ENCODE data around the gene RASIP1. TPM values are rescaled to one million over a fixed set of nuclear protein-coding genes. Genes with fewer than 3 reads are reported as not detected.
"Not testable (repeated sequence)": the region's sequence is repeated elsewhere in the genome, so short reads cannot be mapped to it uniquely, and the experiment has no call there.

RASIP1 gene
- total RNA-seq, 2 experiments from 2014 or later = 0.31 to 0.50 TPM

DNA sequence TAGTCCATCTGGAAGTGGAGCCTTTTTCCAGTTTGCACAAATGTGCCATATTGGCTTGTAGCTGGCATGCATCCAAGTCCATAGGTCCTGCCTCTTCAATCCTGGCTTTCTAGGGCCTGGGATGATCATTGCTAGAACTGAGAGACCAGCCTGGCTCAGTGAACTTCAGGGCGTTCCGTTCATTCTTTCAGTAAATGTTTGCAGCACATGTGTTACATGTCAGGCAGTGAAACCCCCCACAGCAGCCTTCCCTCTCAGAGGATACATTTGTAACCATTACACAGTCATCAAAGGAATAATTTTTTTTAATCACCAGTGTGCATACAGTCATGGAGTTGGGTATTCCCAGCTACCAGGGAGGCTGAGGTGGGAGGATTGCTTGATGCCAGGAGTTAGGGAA is 35.0 kb downstream of the RASIP1 start:
- CTCF ChIA-PET = no interaction called here
- no peaks in the 10 kb centered on the region for H3K4me1 Mint-ChIP-seq
- no peaks in the 10 kb centered on the region for H3K27me3 Mint-ChIP-seq
- DNase-seq = no peak
- no peaks in the 10 kb centered on the region for H3K9me3 Mint-ChIP-seq
- H3K4me3 Mint-ChIP-seq = no peak overlapping the region
- no peak overlapping the region for H3K27ac Mint-ChIP-seq
- peaks cover 6% of the 10 kb centered on the region for H3K36me3 Mint-ChIP-seq (ENCODE audit: low read depth)
- POLR2A ChIA-PET = no interaction called here

DNA sequence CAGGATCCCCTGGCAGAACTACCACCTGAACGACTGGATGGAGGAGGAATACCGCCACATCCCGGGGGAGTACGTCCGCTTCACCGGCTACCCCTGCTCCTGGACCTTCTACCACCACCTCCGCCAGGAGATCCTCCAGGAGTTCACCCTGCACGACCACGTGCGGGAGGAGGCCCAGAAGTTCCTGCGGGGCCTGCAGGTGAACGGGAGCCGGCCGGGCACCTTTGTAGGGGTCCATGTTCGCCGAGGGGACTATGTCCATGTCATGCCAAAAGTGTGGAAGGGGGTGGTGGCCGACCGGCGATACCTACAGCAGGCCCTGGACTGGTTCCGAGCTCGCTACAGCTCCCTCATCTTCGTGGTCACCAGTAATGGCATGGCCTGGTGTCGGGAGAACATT is 37.1 kb downstream of the RASIP1 start:
- H3K27ac Mint-ChIP-seq = no peak overlapping the region
- no peak overlapping the region for H3K4me3 Mint-ChIP-seq
- ChIA-PET CTCF (no interaction called here), POLR2A (no interaction called here)
- no peaks in the 10 kb centered on the region for H3K27me3 Mint-ChIP-seq
- no peak for DNase-seq
- H3K9me3 Mint-ChIP-seq = no peaks in the 10 kb centered on the region
- H3K4me1 Mint-ChIP-seq = no peaks in the 10 kb centered on the region
- peaks cover 6% of the 10 kb centered on the region for H3K36me3 Mint-ChIP-seq (ENCODE audit: low read depth)

DNA sequence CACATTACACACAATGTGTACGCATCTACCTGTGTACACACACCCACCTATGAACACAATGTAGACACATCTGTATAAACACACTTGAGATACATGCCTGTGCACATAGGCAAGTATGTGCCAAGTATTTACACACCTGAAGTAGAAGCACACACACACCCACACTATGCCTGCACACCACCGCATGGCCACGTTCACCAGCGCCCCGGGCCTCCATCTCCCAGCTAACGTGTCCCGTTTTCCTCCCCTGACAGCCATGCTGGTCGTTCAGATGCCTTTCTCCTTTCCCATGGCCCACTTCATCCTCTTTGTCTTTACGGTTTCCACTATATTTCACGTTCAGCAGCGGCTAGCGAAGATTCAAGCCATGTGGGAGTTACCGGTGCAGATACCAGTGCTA is 37.7 kb downstream of the RASIP1 start:
- H3K9me3 Mint-ChIP-seq = no peaks in the 10 kb centered on the region
- peak overlapping the region; percentile 25 for H3K27ac Mint-ChIP-seq
- CTCF ChIA-PET = no interaction called here
- H3K27me3 Mint-ChIP-seq = peaks cover 3% of the 10 kb centered on the region
- POLR2A ChIA-PET = no interaction called here
- no peaks in the 10 kb centered on the region for H3K4me1 Mint-ChIP-seq
- DNase-seq = no peak
- peaks cover 6% of the 10 kb centered on the region for H3K36me3 Mint-ChIP-seq (ENCODE audit: low read depth)
- H3K4me3 Mint-ChIP-seq = no peak overlapping the region

DNA sequence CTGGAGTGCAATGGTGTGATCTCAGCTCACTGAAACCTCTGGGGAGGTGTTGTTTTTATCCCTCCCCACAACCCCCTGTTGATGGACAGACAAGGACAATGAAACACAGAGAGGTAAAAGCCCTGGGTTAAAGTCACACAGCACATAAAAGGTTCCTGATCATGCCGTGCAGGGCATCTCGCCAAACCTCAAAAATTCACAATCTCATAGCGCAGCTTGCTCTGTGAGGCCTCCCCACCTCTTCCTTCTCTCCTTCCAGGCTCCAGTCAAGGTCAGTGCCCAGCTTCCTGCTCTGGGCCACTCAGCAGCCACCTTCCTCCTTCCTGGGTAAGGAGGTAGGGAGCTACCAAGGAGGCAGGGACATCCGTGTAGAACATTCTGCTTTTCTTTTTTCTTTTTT is 42.4 kb downstream of the RASIP1 start:
- Mint-ChIP-seq H3K4me3 (no peak overlapping the region), H3K9me3 (no peaks in the 10 kb centered on the region), H3K27me3 (peaks cover 14% of the 10 kb centered on the region), H3K36me3 (ENCODE audit: low read depth) (peaks cover 4% of the 10 kb centered on the region), H3K4me1 (peaks cover 8% of the 10 kb centered on the region), H3K27ac (no peak overlapping the region)
- CTCF ChIA-PET = interaction anchor here (0.6 to 1.7 kb wide), 2 partner anchors 16 to 110 kb away, joined by 3 to 4 read pairs; no protein-coding TSS in a partner anchor
- POLR2A ChIA-PET = no interaction called here
- no peak for DNase-seq

DNA sequence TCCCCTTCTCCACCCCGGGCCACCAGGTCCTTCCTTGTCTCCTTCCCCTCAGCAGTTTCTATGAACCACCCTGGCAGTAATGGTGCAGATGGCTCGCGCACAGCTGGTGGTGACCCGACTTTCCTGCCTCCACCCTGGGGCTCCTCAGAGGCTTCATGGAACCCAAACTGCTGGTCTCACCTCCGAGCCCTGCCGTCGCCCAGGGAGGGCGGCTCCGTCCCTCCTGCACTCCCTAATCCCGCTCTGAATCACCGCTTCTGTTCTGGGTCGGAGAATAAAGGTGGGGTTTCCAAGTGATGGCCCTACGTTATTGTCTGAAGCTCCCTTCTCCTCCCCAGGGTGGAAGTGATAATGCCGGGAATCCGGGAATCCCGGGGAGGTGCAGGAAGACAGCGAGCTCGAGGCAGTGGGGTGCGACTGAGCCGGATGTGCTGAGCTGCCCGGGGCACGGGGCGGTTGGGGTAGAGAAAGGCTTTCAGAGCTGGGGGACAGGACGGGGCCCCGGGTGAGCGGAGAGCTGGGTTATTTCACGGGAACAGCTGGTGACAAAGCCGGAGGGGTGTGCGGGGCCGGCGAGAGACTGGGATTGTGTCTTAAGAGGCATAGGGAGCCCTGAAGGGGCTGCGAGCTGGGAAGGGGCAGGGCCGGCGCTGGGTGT is 43.9 kb downstream of the RASIP1 start:
- H3K27ac Mint-ChIP-seq = peak overlapping the region; percentile 64

DNA sequence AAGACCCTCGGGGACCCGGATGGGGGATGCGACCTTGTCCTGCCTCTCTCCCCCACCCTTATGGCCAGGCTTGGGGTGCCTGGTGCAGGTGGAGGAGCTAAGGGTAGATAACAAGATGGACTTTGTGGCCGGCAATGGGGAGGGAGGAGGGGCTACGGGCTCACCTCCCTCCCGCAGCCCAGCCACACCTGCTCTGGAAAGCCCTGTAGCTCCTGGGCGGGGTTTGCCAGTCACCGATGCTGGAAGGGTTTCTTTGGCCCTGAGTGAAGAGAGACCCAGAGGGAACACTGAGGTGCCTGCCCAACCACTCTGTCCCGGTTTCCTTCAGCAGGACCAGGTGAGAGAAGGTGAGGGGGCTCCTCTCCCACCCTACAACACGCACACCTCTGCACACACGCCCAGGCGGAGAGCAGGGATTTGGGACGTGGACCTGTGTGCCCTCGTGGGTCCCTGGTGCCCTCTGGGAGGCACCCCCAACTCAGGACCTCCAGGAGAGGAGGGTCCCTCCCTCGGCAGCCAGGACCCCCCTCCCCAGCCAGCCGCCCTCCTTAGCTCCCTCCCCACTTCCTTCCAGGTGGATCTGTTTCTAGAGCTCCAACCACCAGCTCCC is 44.6 kb downstream of the RASIP1 start, which contains the start of gene FUT2:
FUT2 (plus strand) TSS at position 229 of the 610 bp plus-strand sequence. CDS start 6,986 bp downstream, outside the sequence.
- H3K36me3 Mint-ChIP-seq (ENCODE audit: low read depth) = peaks cover 4% of the 10 kb centered on the region
- no peak for DNase-seq
- H3K27me3 Mint-ChIP-seq = peaks cover 14% of the 10 kb centered on the region
- CTCF ChIA-PET = interaction anchor here (0.8 to 1.3 kb wide), 2 partner anchors 11 to 22 kb away, joined by 3 to 4 read pairs; no protein-coding TSS in a partner anchor
- H3K9me3 Mint-ChIP-seq = no peaks in the 10 kb centered on the region
- H3K4me3 Mint-ChIP-seq = no peak within 1 kb of the TSS
- POLR2A ChIA-PET = no interaction called here
- H3K27ac Mint-ChIP-seq = peak within 1 kb of the TSS; percentile 64
- peaks cover 8% of the 10 kb centered on the region for H3K4me1 Mint-ChIP-seq

More for the DNA sequence above, 43.9 kb downstream of the RASIP1 start:
- Mint-ChIP-seq H3K4me1 (peaks cover 8% of the 10 kb centered on the region), H3K9me3 (no peaks in the 10 kb centered on the region), H3K4me3 (no peak overlapping the region), H3K36me3 (ENCODE audit: low read depth) (peaks cover 4% of the 10 kb centered on the region), H3K27me3 (peaks cover 14% of the 10 kb centered on the region)
- POLR2A ChIA-PET = no interaction called here
- DNase-seq = no peak
- CTCF ChIA-PET = interaction anchor here (0.7 to 1.3 kb wide), 3 partner anchors 11 to 157 kb away, joined by 3 to 4 read pairs (median 3); no protein-coding TSS in a partner anchor

DNA sequence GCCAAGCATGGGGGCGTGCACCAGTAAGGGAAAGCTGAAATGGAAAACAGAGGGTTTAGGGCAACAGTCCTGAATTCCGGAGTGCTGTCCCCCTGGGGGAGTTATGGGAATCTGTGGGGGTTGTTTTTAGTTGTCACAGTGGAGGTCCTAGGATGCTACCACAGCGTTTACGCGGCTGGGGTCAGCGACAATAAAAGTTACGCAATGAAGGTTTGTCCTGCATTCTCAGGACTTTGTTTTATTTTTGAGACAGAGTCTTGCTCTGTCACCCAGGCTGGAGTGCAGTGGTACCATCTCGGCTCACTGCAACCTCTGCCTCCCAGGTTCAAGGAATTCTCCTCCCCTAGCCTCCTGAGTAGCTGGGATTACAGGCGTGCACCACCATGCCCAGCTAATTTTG is 46.8 kb downstream of the RASIP1 start:
- H3K36me3 Mint-ChIP-seq (ENCODE audit: low read depth); POLR2A ChIA-PET; H3K4me3 Mint-ChIP-seq; DNase-seq; H3K9me3 Mint-ChIP-seq; H3K4me1 Mint-ChIP-seq; H3K27ac Mint-ChIP-seq: not testable (repeated sequence)
- peaks cover 14% of the 10 kb centered on the region for H3K27me3 Mint-ChIP-seq
- CTCF ChIA-PET = interaction anchor here (0.6 to 1.2 kb wide), 3 partner anchors 9 to 48 kb away, joined by 3 to 4 read pairs (median 3); partner anchors contain the start of gene CA11

DNA sequence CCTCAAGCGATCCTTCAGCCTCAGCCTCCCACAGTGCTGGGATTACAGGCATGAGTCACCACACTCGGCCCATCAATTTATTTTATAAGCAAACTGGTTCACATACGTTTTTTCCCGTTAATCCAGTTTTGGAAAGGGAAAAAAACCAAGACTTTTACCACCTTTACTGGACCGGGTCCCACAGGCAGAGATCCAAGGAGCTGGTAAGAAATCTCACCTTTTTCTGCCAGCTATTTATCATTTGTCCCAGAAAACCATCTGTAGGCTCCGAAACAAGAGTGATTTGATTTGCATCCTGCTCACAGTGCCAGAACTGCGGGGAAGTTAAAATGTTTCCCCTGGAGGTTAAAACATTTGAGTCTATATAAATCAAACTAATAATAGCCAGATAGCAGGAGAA is 51.0 kb downstream of the RASIP1 start:
- H3K4me3 Mint-ChIP-seq = no peak overlapping the region
- POLR2A ChIA-PET = no interaction called here
- H3K4me1 Mint-ChIP-seq = no peaks in the 10 kb centered on the region
- H3K9me3 Mint-ChIP-seq = no peaks in the 10 kb centered on the region
- no peak overlapping the region for H3K27ac Mint-ChIP-seq
- no peaks in the 10 kb centered on the region for H3K27me3 Mint-ChIP-seq
- CTCF ChIA-PET = no interaction called here
- peaks cover 2% of the 10 kb centered on the region for H3K36me3 Mint-ChIP-seq (ENCODE audit: low read depth)
- DNase-seq = no peak

DNA sequence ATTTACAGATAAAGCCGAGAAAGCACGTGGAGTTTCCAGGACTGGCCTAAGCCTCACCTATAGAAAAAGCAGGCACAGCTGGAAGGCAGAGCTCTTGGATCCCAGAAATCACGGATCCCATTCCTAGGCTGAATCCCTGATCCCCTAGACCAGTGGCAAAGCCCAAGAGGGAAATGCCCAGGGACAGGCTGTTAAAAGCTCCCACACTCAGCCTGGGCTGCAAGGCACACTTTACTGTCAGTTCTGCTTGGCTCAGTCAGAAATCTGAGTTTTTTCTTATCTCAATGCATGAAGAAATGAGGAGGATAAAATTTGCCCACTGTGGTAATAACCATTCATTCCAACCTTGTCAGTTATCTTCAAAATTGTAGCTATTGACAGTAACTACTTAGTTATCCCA is 52.6 kb downstream of the RASIP1 start:
- CTCF ChIA-PET = no interaction called here
- H3K9me3 Mint-ChIP-seq = no peaks in the 10 kb centered on the region
- H3K36me3 Mint-ChIP-seq (ENCODE audit: low read depth) = no peaks in the 10 kb centered on the region
- H3K27ac Mint-ChIP-seq = no peak overlapping the region
- POLR2A ChIA-PET = no interaction called here
- no peak overlapping the region for H3K4me3 Mint-ChIP-seq
- H3K4me1 Mint-ChIP-seq = no peaks in the 10 kb centered on the region
- DNase-seq = no peak
- H3K27me3 Mint-ChIP-seq = no peaks in the 10 kb centered on the region

DNA sequence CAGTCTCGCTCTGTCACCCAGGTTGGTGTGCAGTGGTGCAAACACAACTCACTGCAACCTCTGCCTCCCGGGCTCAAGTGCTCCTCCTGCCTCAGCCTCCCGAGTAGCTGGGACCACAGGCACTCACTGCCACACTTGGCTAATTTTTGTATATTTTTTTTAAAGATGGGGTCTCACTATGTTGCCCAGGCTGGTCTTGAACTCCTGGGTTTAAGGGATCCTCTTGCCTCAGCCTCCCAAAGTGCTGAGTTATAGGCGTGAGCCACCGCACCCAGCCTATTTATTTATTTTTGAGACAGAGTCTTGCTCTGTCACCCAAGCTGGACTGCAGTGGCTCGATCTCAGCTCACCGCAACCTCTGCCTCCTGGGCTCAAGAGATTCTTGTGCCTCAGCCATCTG is 53.8 kb downstream of the RASIP1 start:
- POLR2A ChIA-PET; H3K4me3 Mint-ChIP-seq; H3K27me3 Mint-ChIP-seq; H3K9me3 Mint-ChIP-seq; DNase-seq; H3K36me3 Mint-ChIP-seq (ENCODE audit: low read depth); H3K4me1 Mint-ChIP-seq; H3K27ac Mint-ChIP-seq: not testable (repeated sequence)
- CTCF ChIA-PET = interaction anchor here (0.5 kb wide), 1 partner anchor 379 kb away, joined by 4 read pairs; no protein-coding TSS in a partner anchor

DNA sequence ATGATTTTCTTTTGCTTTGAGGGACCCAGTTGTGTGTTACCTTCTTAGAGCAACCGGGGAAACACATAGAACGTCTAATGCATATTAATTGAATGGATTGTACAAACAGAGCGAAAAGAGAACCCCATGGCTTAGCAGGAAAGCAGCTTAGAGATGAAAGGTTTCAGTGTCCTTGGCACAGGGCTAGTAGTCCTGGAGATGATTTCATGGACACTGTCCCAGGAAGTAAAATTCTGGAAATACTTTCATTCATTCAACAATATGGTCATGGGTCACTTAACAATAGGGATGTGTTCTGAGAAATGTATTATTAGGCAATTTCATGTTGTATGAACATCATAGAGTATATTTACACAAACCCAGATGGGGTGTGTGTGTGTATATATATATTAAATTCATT is 54.3 kb downstream of the RASIP1 start:
- Mint-ChIP-seq H3K9me3 (no peaks in the 10 kb centered on the region), H3K4me1 (no peaks in the 10 kb centered on the region), H3K36me3 (ENCODE audit: low read depth) (no peaks in the 10 kb centered on the region), H3K27ac (no peak overlapping the region), H3K4me3 (no peak overlapping the region), H3K27me3 (no peaks in the 10 kb centered on the region)
- CTCF ChIA-PET = interaction anchor here (0.5 kb wide), 1 partner anchor 379 kb away, joined by 4 read pairs; no protein-coding TSS in a partner anchor
- no peak for DNase-seq
- POLR2A ChIA-PET = no interaction called here

DNA sequence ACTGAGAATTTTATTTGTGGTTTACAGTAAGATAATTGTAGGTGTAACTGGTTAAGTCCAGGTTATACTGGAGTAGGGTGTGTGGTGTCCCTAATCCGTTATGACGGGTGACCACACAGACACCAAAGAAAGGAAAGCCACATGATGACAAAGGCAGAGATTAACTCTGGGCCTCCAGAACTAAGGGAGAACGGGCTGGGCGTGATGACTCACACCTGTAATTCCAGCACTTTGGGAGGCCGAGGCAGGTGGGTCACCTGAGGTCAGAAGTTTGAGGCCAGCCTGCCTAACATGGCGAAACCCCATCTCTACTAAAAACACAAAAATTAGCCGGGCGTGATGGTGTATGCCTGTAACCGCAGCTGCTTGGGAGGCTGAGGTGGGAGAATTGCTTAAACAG is 54.8 kb downstream of the RASIP1 start:
- no peaks in the 10 kb centered on the region for H3K4me1 Mint-ChIP-seq
- no peaks in the 10 kb centered on the region for H3K36me3 Mint-ChIP-seq (ENCODE audit: low read depth)
- H3K4me3 Mint-ChIP-seq = no peak overlapping the region
- DNase-seq = no peak
- ChIA-PET CTCF (no interaction called here), POLR2A (no interaction called here)
- no peaks in the 10 kb centered on the region for H3K9me3 Mint-ChIP-seq
- no peaks in the 10 kb centered on the region for H3K27me3 Mint-ChIP-seq
- H3K27ac Mint-ChIP-seq = no peak overlapping the region

DNA sequence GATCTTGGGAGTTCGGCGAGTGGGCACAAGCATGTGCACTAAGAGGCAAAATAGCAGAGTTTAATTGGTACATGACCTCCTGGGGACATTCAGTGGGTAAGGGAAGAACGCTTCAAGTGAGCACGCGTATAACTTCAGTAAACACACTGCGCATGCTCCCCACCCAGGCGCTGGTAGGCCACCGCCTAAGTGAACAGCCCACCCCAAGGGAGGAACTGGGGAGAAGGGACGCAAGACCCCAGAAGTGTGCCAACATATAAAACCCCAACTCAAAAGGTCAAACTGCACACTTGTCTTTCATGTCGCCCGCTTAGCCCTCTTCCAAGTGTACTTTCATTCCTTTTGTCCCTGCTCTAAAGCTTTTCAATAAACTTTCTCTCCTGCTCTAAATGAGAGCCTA is 57.1 kb downstream of the RASIP1 start:
- H3K27me3 Mint-ChIP-seq = no peaks in the 10 kb centered on the region
- ChIA-PET POLR2A (no interaction called here), CTCF (no interaction called here)
- no peaks in the 10 kb centered on the region for H3K36me3 Mint-ChIP-seq (ENCODE audit: low read depth)
- DNase-seq = no peak
- no peak overlapping the region for H3K4me3 Mint-ChIP-seq
- no peaks in the 10 kb centered on the region for H3K4me1 Mint-ChIP-seq
- no peaks in the 10 kb centered on the region for H3K9me3 Mint-ChIP-seq
- no peak overlapping the region for H3K27ac Mint-ChIP-seq

DNA sequence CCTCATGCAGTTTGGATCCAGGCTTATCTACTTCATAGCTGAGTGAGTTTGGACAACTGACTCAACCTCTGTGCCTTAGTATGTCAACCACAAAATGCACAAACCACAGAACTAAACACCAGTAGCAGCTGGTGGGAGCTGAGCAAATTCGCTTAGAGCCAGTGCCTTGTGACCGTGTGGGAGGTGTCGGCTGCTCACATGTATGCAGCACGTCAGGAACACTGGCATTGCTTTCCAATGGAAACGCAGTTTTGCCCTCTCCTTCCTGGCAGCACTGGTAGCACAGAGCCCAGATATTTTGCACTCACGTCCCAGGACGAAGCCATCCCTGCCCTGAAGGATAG is 59.3 kb downstream of the RASIP1 start:
- H3K36me3 Mint-ChIP-seq (ENCODE audit: low read depth) = no peaks in the 10 kb centered on the region
- no peaks in the 10 kb centered on the region for H3K9me3 Mint-ChIP-seq
- ChIA-PET CTCF (interaction anchor here (0.7 to 1.0 kb wide), 2 partner anchors 10 to 15 kb away, joined by 3 read pairs; no protein-coding TSS in a partner anchor), POLR2A (no interaction called here)
- H3K4me3 Mint-ChIP-seq = no peak overlapping the region
- no peak for DNase-seq
- H3K27me3 Mint-ChIP-seq = no peaks in the 10 kb centered on the region
- no peaks in the 10 kb centered on the region for H3K4me1 Mint-ChIP-seq
- H3K27ac Mint-ChIP-seq = no peak overlapping the region
